Measurements from ENCODE around the gene PSTK.

Gene PSTK

GRCh38 chr10:122954731-122955050 lies 25.5 kb upstream of the PSTK start:
- Histone ChIP-seq H3K9me2 (replicated peaks; ENCODE audit: insufficient read depth, low read length) (no peaks in the 10 kb centered on the region), H3K4me3 (ENCODE audit: insufficient read depth, low read length, poor library complexity, severe bottlenecking) (no peak overlapping the region), H3F3A (ENCODE audit: insufficient read depth) (no peaks in the 10 kb centered on the region), H3K4me2 (ENCODE audit: low read depth, low read length, poor library complexity, severe bottlenecking) (peak overlapping the region; percentile 4), H3K27me3 (ENCODE audit: low read length) (no peaks in the 10 kb centered on the region), H2AFZ (ENCODE audit: low read depth, low read length, severe bottlenecking) (peak overlapping the region; percentile 52), H3K27ac (ENCODE audit: low read depth, low read length) (no peak overlapping the region), H4K20me1 (ENCODE audit: low read depth, low read length) (no peaks in the 10 kb centered on the region), H3K36me3 (ENCODE audit: low read length) (no peaks in the 10 kb centered on the region), H3K9ac (ENCODE audit: low read length) (no peak overlapping the region), H3K79me2 (ENCODE audit: insufficient read depth, low read length) (peaks cover 4% of the 10 kb centered on the region), H3K9me3 (ENCODE audit: insufficient read depth, low read length) (no peaks in the 10 kb centered on the region)
- no peak for TF ChIP-seq CTCF (IDR thresholded peaks at IDR 0.05; ENCODE audit: insufficient read depth, low read length, poor library complexity, severe bottlenecking)
- no peak for TF ChIP-seq EZH2phosphoT487 (conservative IDR thresholded peaks at IDR 0.05; ENCODE audit: low read length)

GRCh38 chr10:122955892-122956291 lies 24.3 kb upstream of the PSTK start:
- no peak overlapping the region for H3K27ac ChIP-seq (ENCODE audit: low read depth, low read length)
- no peaks in the 10 kb centered on the region for H3K9me3 ChIP-seq (ENCODE audit: insufficient read depth, low read length)
- H3K27me3 ChIP-seq (ENCODE audit: low read length): no peaks in the 10 kb centered on the region
- no peak overlapping the region for H3K9ac ChIP-seq (ENCODE audit: low read length)
- H3K36me3 ChIP-seq (ENCODE audit: low read length): no peaks in the 10 kb centered on the region
- no peak for TF ChIP-seq EZH2phosphoT487 (conservative IDR thresholded peaks at IDR 0.05; ENCODE audit: low read length)
- H3K79me2 ChIP-seq (ENCODE audit: insufficient read depth, low read length): peaks cover 4% of the 10 kb centered on the region
- H4K20me1 ChIP-seq (ENCODE audit: low read depth, low read length): no peaks in the 10 kb centered on the region
- no peak overlapping the region for H2AFZ ChIP-seq (ENCODE audit: low read depth, low read length, severe bottlenecking)
- no peaks in the 10 kb centered on the region for H3F3A ChIP-seq (ENCODE audit: insufficient read depth)
- no peak overlapping the region for H3K4me2 ChIP-seq (ENCODE audit: low read depth, low read length, poor library complexity, severe bottlenecking)
- no peak overlapping the region for H3K4me3 ChIP-seq (ENCODE audit: insufficient read depth, low read length, poor library complexity, severe bottlenecking)
- no peaks in the 10 kb centered on the region for H3K9me2 ChIP-seq (replicated peaks; ENCODE audit: insufficient read depth, low read length)

- Histone ChIP-seq H4K20me1 (ENCODE audit: low read depth, low read length) (no peaks in the 10 kb centered on the region), H3K9ac (ENCODE audit: low read length) (no peak overlapping the region), H3K27ac (ENCODE audit: low read depth, low read length) (no peak overlapping the region), H3K9me3 (ENCODE audit: insufficient read depth, low read length) (no peaks in the 10 kb centered on the region), H3K4me2 (ENCODE audit: low read depth, low read length, poor library complexity, severe bottlenecking) (no peak overlapping the region), H2AFZ (ENCODE audit: low read depth, low read length, severe bottlenecking) (no peak overlapping the region), H3K4me3 (ENCODE audit: insufficient read depth, low read length, poor library complexity, severe bottlenecking) (no peak overlapping the region), H3K27me3 (ENCODE audit: low read length) (no peaks in the 10 kb centered on the region), H3F3A (ENCODE audit: insufficient read depth) (no peaks in the 10 kb centered on the region), H3K79me2 (ENCODE audit: insufficient read depth, low read length) (peaks cover 4% of the 10 kb centered on the region), H3K9me2 (replicated peaks; ENCODE audit: insufficient read depth, low read length) (no peaks in the 10 kb centered on the region), H3K36me3 (ENCODE audit: low read length) (no peaks in the 10 kb centered on the region)
- no peak for TF ChIP-seq EZH2phosphoT487 (conservative IDR thresholded peaks at IDR 0.05; ENCODE audit: low read length)
- no peak for TF ChIP-seq CTCF (IDR thresholded peaks at IDR 0.05; ENCODE audit: insufficient read depth, low read length, poor library complexity, severe bottlenecking)
These were observed 22.7 kb upstream of the PSTK start for GRCh38 chr10:122957474-122957873.

- no peak overlapping the region for H3K4me3 ChIP-seq (ENCODE audit: insufficient read depth, low read length, poor library complexity, severe bottlenecking)
- H3K9me3 ChIP-seq (ENCODE audit: insufficient read depth, low read length): no peaks in the 10 kb centered on the region
- H3K4me2 ChIP-seq (ENCODE audit: low read depth, low read length, poor library complexity, severe bottlenecking): no peak overlapping the region
- no peaks in the 10 kb centered on the region for H3K27me3 ChIP-seq (ENCODE audit: low read length)
- H3K9me2 ChIP-seq (replicated peaks; ENCODE audit: insufficient read depth, low read length): no peaks in the 10 kb centered on the region
- H4K20me1 ChIP-seq (ENCODE audit: low read depth, low read length): no peaks in the 10 kb centered on the region
- TF ChIP-seq CTCF (IDR thresholded peaks at IDR 0.05; ENCODE audit: insufficient read depth, low read length, poor library complexity, severe bottlenecking): no peak
- no peak for TF ChIP-seq EZH2phosphoT487 (conservative IDR thresholded peaks at IDR 0.05; ENCODE audit: low read length)
- H3K27ac ChIP-seq (ENCODE audit: low read depth, low read length): no peak overlapping the region
- H3K79me2 ChIP-seq (ENCODE audit: insufficient read depth, low read length): no peaks in the 10 kb centered on the region
- no peaks in the 10 kb centered on the region for H3F3A ChIP-seq (ENCODE audit: insufficient read depth)
- H2AFZ ChIP-seq (ENCODE audit: low read depth, low read length, severe bottlenecking): no peak overlapping the region
- H3K9ac ChIP-seq (ENCODE audit: low read length): no peak overlapping the region
- H3K36me3 ChIP-seq (ENCODE audit: low read length): no peaks in the 10 kb centered on the region
These were observed 17.8 kb upstream of the PSTK start for GRCh38 chr10:122962405-122962804.
